Stimulated activated CD4-positive, alpha-beta T cell treated with anti-CD3 and anti-CD28 coated beads, Interleukin-15, amount 100 ng/mL, for 48 hours (primary cell): Measurements from ENCODE around the gene GGCX.
"Not testable (repeated sequence)": the region's sequence is repeated elsewhere in the genome, so short reads cannot be mapped to it uniquely, and the experiment has no call there.

Source experiments
- DNase-seq, 2 donors: peaks; one replicate each; pipeline ENCODE4 v3.0.0-alpha.2; 2020; ENCODE audit warnings: low read depth in 2 of 2

Gene GGCX

DNA sequence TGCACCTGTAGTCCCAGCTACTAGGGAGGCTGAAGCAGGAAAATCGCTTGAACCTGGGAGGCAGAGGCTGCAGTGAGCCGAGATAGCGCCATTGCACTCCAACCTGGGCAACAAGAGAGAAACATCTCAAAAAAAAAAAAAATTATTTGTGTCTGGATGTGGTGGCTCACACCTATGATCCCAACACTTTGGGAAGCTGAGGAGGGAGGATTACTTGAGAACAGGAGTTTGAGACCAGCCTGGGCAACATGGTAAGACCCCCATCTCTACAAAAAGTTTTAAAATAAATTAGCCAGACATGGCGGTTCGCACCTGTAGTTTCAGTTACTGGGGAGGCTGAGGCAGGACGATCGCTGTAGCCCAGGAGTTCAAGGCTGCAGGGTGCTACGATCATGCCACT lies 14.4 kb upstream of the GGCX start:
- no peak for DNase-seq

DNA sequence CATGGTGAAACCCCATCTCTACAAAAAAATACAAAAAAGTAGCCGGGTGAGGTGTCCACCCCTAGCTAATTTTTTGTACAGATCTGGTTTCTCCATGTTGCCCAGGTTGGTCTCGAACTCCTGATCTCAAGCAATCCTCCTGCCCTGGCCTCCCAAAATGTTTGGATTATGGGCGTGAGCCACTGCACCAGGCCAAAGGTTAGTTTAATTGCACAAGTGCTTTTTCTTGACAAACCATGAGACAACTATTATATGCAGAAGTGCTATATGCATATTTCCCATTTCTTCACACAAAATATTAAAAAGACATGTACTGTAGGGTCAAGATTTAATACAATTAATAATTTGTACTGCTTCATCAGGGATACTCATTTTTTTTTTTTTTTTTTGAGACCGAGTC lies 5.0 kb upstream of the GGCX start:
- no peak for DNase-seq

DNA sequence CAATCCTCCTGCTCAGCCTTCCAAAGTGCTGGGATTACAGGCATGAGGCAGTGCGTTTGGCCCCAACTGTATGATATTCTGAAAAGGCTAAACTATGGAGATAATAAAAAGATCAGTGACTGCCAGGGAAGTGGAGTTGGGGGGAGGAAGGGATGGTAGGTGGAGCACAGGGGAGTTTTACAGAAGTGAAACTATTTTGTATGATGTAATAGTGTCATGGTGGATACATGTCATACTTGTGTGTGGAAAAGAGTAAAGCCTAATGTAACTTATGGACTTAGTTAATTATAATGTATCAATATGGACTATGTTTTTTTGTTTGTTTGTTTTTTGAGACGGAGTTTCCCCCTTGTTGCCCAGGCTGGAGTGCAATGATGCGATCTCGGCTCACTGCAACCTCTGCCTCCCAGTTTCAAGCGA lies 2.9 kb upstream of the GGCX start:
- no peak for DNase-seq

DNA sequence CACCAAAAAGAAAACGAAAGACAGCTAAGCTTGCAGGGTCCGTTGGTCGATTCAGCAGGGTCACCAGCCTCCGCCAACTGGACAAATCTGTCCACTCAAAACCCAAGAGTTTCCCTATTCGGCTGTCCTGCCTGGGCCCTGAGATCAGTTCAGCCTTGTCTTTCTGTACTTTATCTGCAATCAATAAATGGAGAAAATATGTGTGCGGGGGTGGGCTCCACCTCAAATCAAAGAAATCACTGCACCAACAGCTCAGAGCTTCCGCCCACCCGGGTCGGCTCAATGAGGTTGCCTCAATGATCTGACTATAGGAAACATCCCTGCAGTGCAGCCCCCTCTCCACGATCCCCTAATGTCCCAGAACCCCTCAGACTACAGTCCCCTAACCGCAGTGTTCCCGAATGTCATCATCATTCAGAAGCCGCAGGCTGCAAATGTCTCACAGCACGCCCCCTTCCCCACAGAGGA lies 447 bp downstream of the GGCX start:
- DNase-seq: no peak

GRCh38 chr2:85560403-85560726 lies 928 bp downstream of the GGCX start:
- DNase-seq: not testable (repeated sequence)

DNA sequence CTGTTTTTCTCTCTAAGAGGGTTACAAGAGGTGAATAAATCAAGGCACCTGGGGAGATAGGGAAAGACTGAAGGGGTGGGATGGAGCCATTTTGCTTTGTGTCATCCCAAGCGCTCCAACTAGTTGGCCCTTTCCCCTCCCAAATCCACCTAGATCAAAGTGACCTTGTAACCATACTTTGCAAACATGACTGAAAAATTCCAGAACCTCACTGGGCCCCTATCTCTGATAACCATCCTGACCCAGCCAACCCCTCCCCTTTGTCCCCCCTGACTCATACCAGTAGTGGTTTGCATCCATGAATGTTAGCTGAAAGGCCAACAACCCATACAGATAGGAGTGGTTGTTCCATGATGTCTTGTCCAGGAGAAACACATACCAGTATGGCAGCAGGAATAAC lies 3.1 kb downstream of the GGCX start:
- DNase-seq: no peak

DNA sequence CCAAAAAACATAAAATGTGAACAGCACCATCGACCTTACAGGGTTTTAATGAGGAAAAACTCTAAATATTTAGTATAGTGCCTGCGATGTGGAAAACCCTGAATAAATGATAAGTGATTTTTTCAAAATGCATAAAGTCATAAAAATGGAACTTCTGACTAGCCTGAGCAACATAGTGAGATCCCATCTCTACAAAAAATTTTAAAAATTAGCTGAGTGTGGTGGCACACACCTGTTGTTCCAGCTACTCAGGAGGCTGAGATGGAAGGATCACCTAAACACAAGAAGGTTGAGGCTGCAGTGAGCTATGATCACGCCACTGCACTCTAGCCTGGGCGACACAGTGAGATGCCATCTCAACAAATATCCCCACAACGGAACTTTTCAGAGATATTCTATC lies 4.2 kb downstream of the GGCX start:
- DNase-seq: no peak

DNA sequence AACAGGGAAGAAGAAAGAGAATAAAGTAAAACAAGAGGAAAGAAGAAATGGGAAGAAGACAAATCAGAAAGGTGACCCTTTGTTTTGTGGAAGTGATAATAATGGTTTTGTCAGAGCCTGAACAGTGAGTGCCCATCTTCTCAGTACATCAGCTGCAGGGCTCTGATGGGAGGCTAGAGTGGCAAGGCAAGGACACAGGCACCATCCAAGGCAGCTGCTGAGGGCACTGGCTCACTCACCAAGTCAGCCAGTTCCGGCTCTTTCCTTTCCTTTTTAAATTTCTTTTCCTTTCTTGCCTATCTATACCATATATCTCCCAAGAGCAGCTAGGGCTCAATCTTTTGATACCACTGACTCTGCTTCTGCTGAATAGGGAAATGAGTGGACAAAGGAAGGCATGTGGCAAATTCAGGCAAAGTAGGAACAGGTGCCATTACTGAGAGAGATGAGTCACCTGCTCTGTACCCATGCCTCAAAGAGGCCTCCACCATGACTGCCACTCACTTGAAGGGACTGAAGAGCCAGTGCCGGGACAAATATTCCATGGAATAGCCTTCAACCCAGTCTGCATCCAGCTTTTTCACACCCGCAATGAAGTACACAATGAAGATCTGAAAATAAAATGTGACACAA lies 6.2 kb downstream of the GGCX start:
- DNase-seq: no peak

- no peak for DNase-seq
Observed at GRCh38 chr2:85553184-85553583, 8.1 kb downstream of the GGCX start.

GRCh38 chr2:85551698-85552678 lies 9.3 kb downstream of the GGCX start:
- peak; percentile 71 to 79 for DNase-seq

GRCh38 chr2:85550486-85550885 lies 10.8 kb downstream of the GGCX start:
- no peak for DNase-seq

DNA sequence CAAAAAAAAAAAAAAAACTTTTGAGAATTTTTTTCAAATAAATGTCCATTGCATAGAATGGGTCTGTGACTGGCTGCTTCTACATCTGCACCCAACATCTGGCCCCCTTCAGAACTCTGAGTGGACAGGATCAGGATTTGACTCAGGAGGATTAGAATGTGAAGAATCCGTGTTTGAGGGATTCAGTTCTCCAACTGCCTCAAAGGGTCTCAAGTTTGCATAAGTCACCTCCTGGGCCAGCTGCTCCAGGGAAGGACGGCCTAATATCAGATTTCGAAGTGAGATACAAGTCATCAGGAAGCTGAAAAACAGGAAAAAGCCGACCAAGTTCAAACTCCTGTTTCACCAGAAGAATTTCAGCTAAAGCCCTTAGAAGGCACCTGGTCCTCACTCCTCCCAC lies 11.5 kb downstream of the GGCX start:
- no peak for DNase-seq

DNA sequence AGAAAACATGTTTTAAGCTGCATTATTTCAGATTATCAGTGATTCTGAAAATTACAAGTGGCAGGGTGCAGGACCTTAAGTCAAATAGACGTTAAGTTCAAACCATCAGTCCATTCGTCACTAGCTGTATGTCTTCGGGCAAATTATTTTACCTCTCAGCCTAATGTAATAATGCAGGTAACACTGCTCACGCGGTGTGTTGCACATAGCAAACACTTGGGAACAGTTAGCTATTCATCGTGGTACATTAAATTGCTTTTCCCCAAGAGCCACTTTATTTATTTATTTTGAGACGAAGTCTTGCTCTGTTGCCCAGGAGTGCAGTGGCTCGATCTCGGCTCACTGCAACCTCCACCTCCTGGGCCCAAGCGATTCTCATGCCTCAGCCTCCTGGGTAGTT lies 12.2 kb downstream of the GGCX start:
- no peak for DNase-seq

DNA sequence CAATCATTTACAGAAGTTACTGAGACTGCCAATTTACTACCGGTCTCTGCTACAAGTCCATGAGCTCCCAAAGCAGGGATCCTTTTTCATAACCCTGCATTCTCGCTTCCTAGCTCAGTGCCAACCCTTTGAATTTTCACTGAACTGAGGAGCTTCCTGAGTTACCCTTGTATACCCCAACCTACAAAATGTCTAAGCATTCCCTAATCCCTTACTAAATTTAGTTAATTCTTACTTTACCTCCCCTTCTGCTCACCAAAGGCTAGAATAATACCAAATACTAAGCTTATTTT lies 12.7 kb downstream of the GGCX start:
- DNase-seq: no peak

GRCh38 chr2:85547859-85548607 lies 13.3 kb downstream of the GGCX start:
- DNase-seq: no peak

DNA sequence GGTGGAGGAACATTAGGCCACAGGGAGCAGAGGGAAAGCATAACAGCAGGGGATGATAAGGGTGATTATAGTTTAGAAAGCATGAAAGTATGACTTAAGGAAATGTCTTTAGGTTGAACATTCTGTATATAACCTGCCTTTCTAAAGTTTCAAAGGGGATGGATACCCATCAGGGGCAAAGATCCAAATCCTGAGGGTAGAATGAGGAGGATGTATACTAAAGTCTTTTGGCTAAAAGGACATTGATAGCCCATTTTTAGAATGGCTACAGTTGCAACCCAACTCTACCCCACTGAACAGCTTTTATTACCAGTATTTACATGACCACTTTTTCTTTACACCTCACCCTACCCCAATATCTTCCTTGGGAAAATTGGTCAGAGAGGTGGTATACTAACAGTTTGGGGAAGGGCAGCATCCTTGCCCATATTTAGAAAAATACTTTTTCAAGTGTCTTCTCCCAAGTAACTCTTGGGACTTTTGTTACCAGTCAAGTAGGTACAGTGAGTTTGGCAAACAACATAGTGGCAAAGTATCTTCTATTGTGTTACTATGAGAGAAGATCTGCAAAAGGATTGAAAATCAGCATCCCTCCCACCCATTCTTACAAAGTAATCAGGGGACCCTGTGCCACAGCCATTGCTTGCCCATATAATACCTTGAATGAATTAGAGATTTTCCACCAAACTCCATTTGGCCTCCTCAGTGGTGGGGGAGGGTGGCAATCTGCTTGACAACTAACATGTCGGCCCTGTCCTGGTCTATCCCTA lies 14.0 kb downstream of the GGCX start:
- DNase-seq: no peak

DNA sequence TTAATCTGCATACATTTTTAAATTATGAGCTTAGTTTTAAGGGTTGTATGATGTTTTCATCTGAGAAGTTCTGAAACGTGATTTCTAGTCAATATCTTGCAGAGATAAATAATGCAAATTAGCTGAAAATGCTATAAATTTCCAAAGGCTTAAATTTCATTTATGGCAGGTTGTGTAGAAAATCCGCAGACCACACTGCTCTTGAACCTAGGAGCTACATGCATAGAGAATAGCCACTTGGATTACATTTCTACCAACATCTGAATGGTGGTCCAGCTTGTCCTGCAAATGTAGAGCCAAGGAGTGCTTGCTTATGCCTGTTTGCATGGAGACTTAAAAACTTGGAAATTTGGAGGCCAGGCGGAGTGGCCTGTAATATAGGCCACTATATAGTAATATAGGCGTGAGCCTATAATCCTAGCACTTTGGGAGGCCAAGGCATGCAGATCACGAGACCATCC lies 15.5 kb downstream of the GGCX start:
- DNase-seq: no peak

GRCh38 chr2:85544915-85545779 lies 16.1 kb downstream of the GGCX start:
- DNase-seq: not testable (repeated sequence)

GRCh38 chr2:85544254-85544691 lies 17.0 kb downstream of the GGCX start:
- not testable (repeated sequence) for DNase-seq

GRCh38 chr2:85542777-85543176 lies 18.5 kb downstream of the GGCX start:
- no peak for DNase-seq
